ENCODE data around the gene SLC22A23. TPM values are rescaled to one million over a fixed set of nuclear protein-coding genes. Genes with fewer than 3 reads are reported as not detected.
"Not testable (repeated sequence)": the region's sequence is repeated elsewhere in the genome, so short reads cannot be mapped to it uniquely, and the experiment has no call there.

Gene SLC22A23
- total RNA-seq, 1 donor from 2014 or later = 4.0 TPM

- DNase-seq (ENCODE audit: low read depth, low spot score) = no peak
These were observed 70.4 kb downstream of the SLC22A23 start for GRCh38 chr6:3386374-3386857.

- no peak for DNase-seq (ENCODE audit: low read depth, low spot score)
These were observed 71.1 kb downstream of the SLC22A23 start for GRCh38 chr6:3385660-3386151.

GRCh38 chr6:3385181-3385580, 71.7 kb downstream of the SLC22A23 start:
- DNase-seq (ENCODE audit: low read depth, low spot score) = not testable (repeated sequence)

- DNase-seq (ENCODE audit: low read depth, low spot score) = no peak
These were observed 72.4 kb downstream of the SLC22A23 start for GRCh38 chr6:3384241-3385143.

- no peak for DNase-seq (ENCODE audit: low read depth, low spot score)
These were observed 73.3 kb downstream of the SLC22A23 start for GRCh38 chr6:3383525-3383924.

- DNase-seq (ENCODE audit: low read depth, low spot score) = no peak
These were observed 74.2 kb downstream of the SLC22A23 start for GRCh38 chr6:3382326-3383279.

- DNase-seq (ENCODE audit: low read depth, low spot score) = no peak
These were observed 75.5 kb downstream of the SLC22A23 start for GRCh38 chr6:3381233-3381921.

- no peak for DNase-seq (ENCODE audit: low read depth, low spot score)
These were observed 76.3 kb downstream of the SLC22A23 start for GRCh38 chr6:3380344-3381232.

- no peak for DNase-seq (ENCODE audit: low read depth, low spot score)
These were observed 77.3 kb downstream of the SLC22A23 start for GRCh38 chr6:3379482-3380060.

GRCh38 chr6:3378808-3379207, 78.0 kb downstream of the SLC22A23 start:
- not testable (repeated sequence) for DNase-seq (ENCODE audit: low read depth, low spot score)

GRCh38 chr6:3378398-3378782, 78.5 kb downstream of the SLC22A23 start:
- DNase-seq (ENCODE audit: low read depth, low spot score) = not testable (repeated sequence)

GRCh38 chr6:3377536-3378397, 79.1 kb downstream of the SLC22A23 start:
- DNase-seq (ENCODE audit: low read depth, low spot score) = no peak

- no peak for DNase-seq (ENCODE audit: low read depth, low spot score)
These were observed 79.8 kb downstream of the SLC22A23 start for GRCh38 chr6:3376893-3377535.

GRCh38 chr6:3376064-3376463, 80.8 kb downstream of the SLC22A23 start:
- no peak for DNase-seq (ENCODE audit: low read depth, low spot score)

GRCh38 chr6:3373597-3374203, 83.2 kb downstream of the SLC22A23 start:
- no peak for DNase-seq (ENCODE audit: low read depth, low spot score)

GRCh38 chr6:3372912-3373554, 83.8 kb downstream of the SLC22A23 start:
- DNase-seq (ENCODE audit: low read depth, low spot score) = no peak

- no peak for DNase-seq (ENCODE audit: low read depth, low spot score)
These were observed 84.5 kb downstream of the SLC22A23 start for GRCh38 chr6:3372184-3372846.

Measured in pulmonary artery endothelial cell (primary cell).